GM18502 (cell line): ENCODE data around the gene PLXNA4.

ENCODE experiments used
- ATAC-seq: cut with Tn5 transposase; IDR thresholded peaks from one replicate; pipeline ENCODE4 v1.9.1; 2021; ENCODE audit warnings: mild to moderate bottlenecking; ENCODE audit not compliant: unreplicated experiment, poor library complexity

PLXNA4 gene

DNA sequence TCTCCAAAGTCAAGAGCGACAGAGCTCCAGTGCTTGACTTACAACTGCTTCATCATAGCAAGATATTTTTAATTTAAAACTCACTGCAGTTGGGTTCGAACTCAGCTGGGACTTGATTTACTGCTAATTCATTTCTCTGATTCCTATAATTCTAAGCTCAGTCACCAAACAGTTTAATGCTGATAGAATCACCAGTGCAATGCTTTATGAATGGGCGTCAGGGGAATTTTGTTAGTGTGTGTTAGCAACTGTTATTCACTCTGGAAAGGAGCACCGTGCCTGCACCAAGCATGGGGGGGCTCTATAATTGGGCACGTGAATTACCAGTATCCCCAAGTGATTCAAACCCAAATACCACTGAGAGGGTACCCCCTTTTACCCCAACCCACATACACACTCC is 10.4 kb downstream of the PLXNA4 start:
- no peak for ATAC-seq

DNA sequence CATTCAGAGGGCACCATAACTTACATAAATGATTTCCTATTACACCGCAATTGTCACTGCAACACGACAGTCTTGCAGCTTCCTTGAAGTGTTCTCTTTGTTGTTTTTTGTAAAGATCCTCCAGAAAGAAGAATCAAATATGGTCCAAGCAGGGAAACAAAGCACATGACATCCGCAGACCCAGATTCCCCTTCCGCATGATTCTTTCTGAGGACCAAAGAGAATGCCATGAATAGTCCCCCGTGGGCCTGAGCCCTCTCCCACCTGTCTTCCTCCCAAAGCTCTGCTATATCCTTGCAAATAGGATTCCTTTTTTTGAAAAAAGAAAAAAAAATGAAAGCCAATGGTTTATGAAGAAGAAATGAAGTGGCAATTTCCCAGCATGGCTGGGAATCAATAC is 10.8 kb downstream of the PLXNA4 start:
- ATAC-seq = no peak

DNA sequence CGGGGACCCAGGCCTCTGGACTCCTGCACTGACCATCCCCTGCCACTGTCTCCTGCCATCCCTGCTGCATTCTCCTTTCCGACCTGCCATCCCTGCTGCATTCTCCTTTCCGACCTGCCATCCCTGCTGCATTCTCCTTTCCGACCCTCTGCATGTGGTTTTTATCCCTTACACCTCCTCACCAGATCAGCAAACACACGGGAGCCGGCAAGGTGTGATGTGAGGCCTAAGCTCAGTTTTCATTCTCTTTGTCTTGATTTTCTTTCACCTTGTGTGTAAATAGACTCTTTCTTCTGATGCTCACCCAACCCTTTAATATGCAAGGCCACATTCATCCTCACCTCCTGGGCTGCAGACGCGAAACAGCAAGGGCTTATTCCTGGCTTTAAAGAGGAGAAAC is 11.4 kb downstream of the PLXNA4 start:
- no peak for ATAC-seq

DNA sequence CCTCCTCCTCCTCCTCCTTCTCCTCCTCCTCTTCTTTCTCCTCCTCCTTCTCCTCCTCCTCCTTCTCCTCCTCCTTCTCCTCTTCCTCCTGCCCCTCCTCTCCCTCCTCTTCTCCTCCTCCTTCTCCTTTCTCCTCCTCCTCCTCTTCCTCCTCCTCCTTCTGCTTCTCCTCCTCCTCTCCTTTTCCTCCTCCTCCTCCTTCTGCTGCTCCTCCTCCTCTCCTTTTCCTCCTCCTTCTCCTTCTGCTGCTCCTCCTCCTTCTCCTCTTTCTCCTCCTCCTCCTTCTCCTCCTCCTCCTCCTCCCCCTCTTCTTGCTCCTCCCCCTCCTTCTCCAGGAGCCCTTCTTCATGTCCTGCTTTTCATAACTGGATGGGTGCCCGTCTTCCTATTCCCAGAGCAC is 12.2 kb downstream of the PLXNA4 start:
- ATAC-seq = no peak

DNA sequence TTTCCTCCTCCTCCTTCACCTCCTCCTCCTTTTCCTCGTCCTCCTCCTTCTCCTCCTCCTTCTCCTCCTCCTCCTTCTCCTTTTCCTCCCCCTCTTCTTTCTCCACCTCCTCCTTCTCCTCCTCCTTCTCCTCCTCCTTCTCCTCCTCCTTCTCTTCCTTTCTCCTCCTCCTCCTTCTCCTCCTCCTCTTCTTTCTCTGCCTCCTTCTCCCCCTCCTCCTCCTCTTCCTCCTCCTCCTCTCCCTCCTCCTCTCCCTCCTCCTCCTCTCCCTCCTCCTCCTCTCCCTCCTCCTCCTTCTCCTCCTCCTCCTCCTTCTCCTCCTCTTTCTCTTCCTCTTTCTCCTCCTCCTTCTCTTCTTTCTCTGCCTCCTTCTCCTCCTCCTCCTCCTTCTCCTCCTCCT is 13.6 kb downstream of the PLXNA4 start:
- no peak for ATAC-seq

DNA sequence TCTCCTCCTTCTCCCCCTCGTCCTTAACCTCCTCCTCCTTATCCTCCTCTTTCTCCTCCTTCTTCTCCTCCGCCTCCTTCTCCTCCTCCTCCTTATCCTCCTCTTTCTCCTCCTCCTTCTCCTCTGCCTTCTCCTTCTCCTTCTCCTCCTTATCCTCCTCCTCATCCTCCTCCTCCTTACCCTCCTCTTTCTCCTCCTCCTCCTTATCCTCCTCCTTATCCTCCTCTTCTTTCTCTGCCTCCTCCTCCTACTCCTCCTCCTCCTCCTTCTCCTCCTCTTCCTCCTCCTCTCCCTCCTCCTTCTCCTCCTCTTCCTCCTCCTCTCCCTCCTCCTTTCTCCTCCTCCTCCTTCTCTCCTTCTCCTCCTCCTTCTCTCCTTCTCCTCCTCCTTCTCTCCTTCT is 14.5 kb downstream of the PLXNA4 start:
- no peak for ATAC-seq

DNA sequence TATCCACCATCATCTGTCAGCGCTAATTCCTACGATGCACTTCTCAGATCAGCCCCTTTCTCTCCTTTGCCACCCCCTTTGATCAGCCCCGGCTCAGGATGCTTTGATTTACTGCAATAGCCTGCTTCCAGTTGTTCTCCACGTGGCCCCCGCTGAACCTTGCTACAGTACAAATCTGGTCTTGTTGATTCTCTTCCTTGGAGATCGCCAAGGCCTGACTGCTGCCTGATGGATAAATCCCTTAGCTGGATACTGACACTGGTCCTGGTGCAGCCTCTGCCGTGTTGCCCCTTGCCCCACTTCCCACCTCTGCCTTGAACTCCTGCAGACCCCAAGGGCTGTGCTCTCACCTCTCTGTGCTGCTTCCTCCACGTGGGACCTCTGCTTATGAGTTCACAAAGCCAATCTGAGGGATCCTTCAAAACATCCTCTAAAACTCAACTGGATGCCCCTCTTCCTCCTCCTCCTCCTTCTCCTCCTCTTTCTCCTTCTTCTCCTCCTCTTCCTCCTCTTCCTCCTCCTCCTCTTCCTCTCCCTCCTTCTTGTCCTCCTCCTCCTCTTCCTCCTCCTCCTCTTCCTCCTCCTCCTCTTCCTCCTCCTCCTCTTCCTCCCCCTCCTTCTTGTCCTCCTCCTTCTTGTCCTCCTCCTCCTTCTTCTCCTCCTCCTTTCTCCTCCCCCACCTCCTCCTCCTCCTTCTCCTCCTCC is 15.3 kb downstream of the PLXNA4 start:
- no peak for ATAC-seq

DNA sequence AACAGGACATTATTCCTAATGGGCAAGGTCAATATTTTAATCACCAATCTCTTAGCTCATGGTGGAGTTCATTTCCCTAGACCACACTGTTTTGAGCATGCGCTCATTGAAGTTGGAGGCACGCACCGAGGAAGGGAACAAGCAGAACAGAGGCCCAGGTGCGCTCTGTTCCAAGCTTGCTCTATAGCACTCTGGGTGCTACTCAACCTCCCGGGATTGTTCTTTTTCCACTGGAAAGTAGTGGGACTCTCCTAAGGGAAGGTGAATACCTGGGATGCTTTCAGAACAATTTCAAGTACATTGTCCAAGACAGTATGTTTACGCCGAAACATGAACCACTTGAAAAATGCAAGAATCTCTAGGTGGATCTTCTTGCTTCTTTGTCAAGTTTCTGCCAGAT is 16.2 kb downstream of the PLXNA4 start:
- ATAC-seq = no peak

DNA sequence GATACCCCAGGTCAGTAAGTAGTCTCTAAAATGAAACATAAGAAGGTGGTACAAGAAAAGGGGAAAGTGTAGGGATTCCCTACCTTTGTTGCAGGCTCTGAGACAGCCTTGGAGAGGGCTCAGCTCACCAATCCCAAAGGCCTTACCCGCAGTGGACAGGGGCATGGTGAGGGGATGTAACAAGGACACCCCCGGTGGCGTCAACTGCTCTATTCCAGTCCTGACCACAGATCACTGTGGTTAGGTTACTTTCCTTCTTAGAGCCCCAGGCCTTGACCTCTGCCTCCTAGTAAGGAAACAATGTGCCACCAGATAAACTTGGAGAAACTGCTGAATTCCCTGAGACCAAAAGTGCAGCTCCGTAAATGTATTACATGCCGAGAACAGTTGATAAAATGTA is 17.5 kb downstream of the PLXNA4 start:
- no peak for ATAC-seq

DNA sequence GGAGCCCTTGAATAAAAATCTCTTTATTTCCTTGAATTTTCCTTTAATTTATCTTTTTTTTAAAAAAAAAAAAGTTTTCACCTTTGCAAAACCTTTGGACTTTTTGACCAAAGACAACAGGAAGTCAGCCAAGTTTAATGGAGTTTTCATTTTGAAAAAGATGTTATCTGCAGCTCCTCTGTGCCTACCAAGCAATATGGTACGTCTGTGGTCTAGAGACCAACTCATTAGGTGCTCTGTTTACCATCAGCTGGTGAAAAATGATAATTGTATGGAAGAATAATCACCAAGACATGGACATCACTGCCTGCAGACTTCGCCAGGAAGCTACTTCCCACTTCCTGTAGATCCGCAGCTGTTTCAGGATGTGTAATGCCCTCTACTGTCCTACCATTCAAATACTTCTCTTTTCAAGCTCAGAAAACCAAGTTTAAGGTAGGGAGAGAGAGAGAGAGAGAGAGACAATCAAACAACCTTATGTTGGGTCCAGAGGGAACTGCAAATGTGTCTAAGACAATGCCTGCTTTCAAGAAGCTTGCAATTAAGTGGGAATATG is 18.7 kb downstream of the PLXNA4 start:
- no peak for ATAC-seq

DNA sequence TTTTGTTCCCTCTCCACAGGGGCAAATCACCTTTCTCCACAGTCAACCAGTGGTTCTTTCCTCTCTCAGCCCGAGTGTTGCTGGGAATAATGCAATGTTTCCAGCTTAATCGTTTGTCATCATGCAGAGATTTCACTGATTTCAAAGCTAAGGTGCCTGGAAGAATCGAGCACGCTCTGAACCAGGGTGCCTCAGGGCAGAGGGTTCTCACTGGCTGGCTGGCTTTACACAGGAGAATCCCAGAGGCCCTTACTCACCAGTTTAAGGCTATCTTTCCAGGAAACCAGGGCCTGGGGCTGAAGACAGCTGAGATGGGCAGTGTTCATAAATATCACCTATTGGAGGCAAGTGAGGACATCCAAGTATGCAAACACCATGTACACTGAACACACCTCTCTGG is 21.8 kb downstream of the PLXNA4 start:
- no peak for ATAC-seq

DNA sequence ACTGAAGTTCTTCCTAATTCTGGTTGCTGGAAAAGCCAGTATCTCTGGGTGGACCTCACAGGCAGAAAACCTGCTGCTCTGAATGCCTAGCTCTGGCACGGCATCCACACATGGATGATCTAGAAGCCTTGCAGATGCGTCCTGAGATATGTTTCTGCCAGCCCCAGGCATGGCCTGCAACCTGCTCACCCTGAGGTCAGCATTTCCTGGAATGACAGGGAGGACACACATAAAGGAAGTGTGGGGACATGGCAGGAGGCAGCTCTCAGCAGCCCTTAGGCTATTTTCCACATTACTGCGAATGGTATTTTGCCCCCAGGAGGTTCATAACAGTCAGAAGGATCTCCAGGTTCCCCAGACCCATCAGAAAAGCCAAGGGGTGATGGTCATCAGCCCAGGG is 23.2 kb downstream of the PLXNA4 start:
- ATAC-seq = no peak

DNA sequence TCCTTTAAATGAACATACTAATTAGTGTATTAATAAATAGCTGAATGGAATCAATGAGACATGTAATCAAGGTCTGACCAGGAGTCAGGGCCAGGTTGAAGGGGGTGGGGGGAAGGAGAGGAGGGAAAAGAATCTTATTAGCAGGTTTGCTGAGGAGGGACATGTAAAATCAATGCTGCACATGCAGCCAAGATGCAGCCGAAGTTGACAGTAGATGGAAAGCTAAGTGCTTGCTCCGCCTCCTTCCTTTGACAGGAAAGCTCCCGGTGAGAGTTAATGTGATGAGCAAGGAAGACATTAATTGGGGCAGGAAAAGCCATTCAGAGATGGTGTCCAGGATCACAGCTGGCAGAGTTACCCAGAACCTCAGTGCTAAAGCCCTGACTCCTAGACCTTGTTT is 24.4 kb downstream of the PLXNA4 start:
- ATAC-seq = no peak

DNA sequence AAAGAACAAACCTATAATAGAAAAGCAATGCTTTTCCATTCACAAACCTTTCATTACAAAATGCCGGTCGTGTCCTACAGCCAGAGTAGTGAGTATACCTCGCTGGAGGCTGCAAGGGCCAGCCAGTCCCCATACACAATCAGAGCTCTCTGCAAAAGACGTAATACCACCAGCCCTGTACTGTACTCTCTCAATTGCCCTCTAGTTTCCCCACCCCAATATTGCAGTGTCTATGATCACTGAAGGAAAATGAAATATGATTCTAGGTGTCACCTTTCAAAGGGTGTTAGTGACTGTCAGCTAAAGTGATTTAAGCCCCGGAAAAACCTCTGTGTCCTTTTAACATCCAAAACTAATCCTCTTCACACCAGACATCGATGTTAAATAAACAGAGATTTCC is 24.8 kb downstream of the PLXNA4 start:
- ATAC-seq = no peak

DNA sequence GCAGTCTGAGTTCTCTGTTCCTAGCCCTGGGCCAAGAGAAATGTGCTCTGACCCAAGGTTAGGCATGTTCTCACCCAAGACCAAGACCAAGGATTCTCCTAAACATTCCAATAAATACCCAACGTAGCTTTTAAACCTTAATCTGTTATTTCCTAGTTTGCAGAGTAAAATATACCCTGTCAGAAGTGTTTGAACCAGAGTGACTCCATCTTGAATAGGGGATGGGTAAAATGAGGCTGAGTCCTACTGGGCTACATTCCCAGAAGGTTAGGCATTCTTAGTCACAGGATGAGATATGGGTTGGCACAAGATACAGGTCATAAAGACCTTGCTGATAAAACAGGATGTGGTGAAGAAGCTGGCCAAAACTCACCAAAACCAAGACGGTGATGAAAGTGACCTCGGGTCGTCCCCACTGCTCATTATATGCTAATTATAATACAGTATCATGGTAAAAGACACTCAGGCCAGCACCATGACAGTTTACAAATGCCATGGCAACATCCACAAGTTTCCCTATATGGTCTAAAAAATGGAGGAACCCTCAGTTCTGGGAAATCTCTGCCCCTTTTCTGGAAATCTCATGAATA is 27.7 kb downstream of the PLXNA4 start:
- ATAC-seq = no peak

DNA sequence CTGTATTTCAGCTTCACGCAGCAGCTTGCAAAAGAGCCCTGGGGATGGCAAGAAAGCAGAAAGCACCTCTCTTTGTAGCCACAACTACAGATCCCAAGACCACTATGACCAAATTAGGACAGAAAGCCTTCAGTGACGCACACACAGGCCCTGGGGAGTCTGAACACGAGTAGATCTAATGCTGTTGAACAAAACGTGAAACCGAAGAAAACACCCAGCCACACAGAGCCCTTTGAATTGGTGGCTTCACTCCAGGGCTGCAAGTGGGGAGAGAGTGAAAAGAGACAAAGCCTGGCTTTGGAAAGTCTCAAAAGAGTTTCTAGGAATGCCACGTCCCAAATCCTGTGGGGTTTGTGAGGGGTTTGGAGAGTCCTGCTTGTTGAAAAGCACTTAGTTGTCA is 28.4 kb downstream of the PLXNA4 start:
- no peak for ATAC-seq

DNA sequence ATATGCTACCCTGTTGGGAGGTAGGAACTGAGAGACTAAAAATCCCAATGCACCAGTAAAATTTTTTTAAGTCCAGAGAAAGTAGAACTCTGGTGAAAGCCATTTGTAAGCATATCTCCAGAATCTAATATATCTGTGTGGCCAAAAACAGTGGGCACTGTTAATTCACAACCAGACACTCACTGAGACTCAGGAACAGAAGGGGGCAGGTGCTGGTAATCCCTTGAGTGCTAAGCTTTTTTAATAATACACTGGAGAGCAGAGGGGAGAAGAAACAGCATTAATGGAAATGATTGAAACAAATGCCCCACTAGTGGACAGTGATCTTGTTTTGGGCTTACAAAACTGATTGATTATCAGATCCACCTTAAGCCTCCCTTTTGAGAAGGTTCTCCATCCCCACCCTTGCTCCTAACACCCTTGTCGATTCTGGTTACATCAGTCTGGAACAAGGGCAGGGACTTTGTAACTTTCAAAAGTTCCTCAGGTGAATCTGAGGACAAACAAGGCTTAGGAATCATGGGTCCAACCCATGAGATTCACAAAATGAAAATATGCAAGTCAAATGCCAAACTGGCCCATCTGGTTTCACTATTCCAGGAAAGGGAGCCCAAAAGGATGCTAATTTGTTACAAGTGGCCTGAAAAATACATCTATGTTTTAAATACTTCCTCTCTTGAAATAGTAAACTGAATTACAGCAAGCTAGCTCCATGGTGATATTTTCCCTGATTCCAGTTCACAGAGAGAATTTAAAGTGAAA is 29.7 kb downstream of the PLXNA4 start:
- no peak for ATAC-seq

DNA sequence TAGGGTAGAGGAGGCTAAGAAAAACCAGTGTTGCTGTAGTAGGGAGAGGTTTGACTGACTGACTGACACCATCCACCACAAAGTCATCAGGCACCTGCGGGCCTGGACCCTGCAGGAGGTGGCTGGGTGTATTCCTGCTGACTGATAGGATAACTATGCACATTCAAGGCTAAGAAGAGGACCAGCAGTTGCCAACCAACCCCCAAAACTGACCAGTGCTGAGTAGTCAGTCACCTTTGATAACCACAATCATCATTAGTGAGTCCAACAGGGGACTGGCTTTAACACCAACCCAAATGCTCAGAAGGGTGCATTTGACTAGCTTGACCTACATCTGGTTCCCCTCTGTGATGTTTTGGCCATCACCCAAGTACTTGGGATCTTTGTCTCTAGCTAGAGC is 30.5 kb downstream of the PLXNA4 start:
- no peak for ATAC-seq

DNA sequence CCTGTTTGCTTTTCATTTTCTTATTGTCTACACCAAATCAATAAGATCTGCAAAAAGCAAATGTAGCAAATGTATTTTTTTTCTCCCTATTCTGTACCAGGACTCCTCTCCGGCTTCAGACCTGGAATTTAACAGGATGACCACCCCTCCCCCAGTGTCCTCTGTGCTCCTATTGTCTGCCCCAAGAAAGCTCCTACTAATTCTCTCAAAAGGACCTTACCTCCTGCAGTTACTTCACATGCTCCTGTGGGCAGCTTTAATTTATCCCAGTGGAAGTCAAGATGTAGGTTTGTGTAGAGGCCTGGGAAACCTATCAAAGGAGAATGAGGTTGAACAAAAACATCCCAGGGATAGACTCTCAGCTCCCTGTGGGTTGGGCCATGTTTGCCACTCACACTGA is 31.3 kb downstream of the PLXNA4 start:
- ATAC-seq = no peak

DNA sequence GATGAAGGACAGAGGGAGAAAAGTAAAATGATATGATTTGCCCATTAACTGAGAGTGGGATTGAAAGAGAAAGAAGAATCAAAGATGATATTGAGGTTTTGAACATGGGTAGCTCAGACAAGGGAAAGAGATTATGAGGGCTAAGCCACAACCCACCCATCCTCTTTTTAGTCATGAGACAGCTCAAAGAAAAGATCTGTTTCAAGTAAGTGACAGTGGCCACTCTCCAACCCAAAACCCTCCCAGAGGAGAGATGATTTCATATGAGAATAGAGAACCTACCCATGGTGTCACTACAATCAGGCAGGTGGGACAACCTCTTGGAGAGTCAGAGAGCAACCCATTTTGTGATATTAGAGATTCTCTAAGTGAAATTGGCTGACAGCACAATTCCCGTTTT is 32.2 kb downstream of the PLXNA4 start:
- no peak for ATAC-seq

DNA sequence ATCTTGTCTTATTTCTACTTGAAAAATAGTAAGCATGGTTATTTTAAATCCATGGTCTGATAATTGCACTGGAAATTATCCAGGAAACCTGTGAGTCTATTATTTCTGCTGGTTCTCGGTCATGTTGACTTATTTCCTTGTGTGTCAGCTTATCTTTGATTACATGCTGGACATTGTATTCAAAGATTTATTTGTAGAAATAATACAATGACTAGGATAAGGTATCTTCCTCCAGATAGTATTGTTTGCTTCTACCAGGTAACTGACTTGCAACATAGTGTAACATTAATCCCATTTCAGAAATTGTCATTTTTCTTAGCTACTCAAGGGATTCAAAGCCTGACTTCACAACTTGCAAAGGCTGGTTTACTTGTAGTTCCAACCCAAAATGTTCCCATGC is 33.4 kb downstream of the PLXNA4 start:
- ATAC-seq = no peak
